CD14-positive monocyte (primary cell): ENCODE results near the gene DNAJC16. TPM values are rescaled to one million over a fixed set of nuclear protein-coding genes. Genes with fewer than 3 reads are reported as not detected.

Experiments
- DNase-seq, 3 donors: peaks; one replicate each; pipeline ENCODE4 v3.0.0-alpha.2; 2011 to 2022
- H2AFZ ChIP-seq: 2 replicates; pipeline ENCODE4 v1.6.0; 2012; ENCODE audit warnings: mild to moderate bottlenecking, low read depth, low read length, inconsistent platforms; ENCODE audit not compliant: insufficient read depth, poor library complexity, severe bottlenecking
- H3K27ac ChIP-seq, 2 donors: 1 replicate in 1 of 2; 2 replicates in 1 of 2; pipeline ENCODE4 v1.5.1; 2012 to 2013; ENCODE audit warnings: low read length in 2 of 2, control low read depth in 1 of 2, inconsistent platforms in 1 of 2, low read depth in 1 of 2, mild to moderate bottlenecking in 1 of 2
- H3K27me3 ChIP-seq, 2 donors: one replicate each; pipeline versions ENCODE4 v1.6.0 to v1.6.1; 2011 to 2013; ENCODE audit warnings: low read length in 2 of 2; ENCODE audit not compliant: control insufficient read depth in 2 of 2, insufficient read depth in 2 of 2
- H3K36me3 ChIP-seq, 2 donors: replicated peaks in 1 of 2; 1 replicate in 1 of 2; 2 replicates in 1 of 2; pipeline versions ENCODE4 v1.5.1 to v1.6.1; 2012 to 2013; ENCODE audit warnings: low read length in 2 of 2, control low read depth in 1 of 2, inconsistent platforms in 1 of 2, mild to moderate bottlenecking in 1 of 2; ENCODE audit not compliant: insufficient read depth in 2 of 2, control insufficient read depth in 1 of 2
- H3K4me1 ChIP-seq, 2 donors: 1 replicate in 1 of 2; 2 replicates in 1 of 2; pipeline versions ENCODE4 v1.5.1 to v1.6.1; 2012 to 2013; ENCODE audit warnings: low read length in 2 of 2, control low read depth in 1 of 2, inconsistent platforms in 1 of 2, mild to moderate bottlenecking in 1 of 2, moderate library complexity in 1 of 2; ENCODE audit not compliant: insufficient read depth in 2 of 2, control insufficient read depth in 1 of 2
- H3K4me2 ChIP-seq: replicated peaks from 2 replicates; pipeline ENCODE3; 2012; ENCODE audit warnings: low read length, moderate library complexity, mild to moderate bottlenecking; ENCODE audit not compliant: poor library complexity, severe bottlenecking; ENCODE audit errors: extremely low read depth
- H3K4me3 ChIP-seq, 3 experiments: fragments of 200-600 bp in 1 of 3; sonication (generic) in 1 of 3; replicated peaks in 1 of 3; 1 replicate in 2 of 3; 2 replicates in 1 of 3; pipeline ENCODE4 v1.5.1; 2011 to 2013; ENCODE audit warnings: low read length in 3 of 3, mild to moderate bottlenecking in 3 of 3, control low read depth in 2 of 3, low read depth in 2 of 3, inconsistent platforms in 1 of 3, moderate library complexity in 1 of 3
- H3K79me2 ChIP-seq: 2 replicates; pipeline ENCODE4 v1.6.0; 2012; ENCODE audit warnings: mild to moderate bottlenecking, control low read depth, inconsistent platforms, low read length, moderate library complexity; ENCODE audit not compliant: insufficient read depth
- H3K9ac ChIP-seq: 2 replicates; pipeline ENCODE4 v1.6.0; 2017; ENCODE audit warnings: low read length, mild to moderate bottlenecking; ENCODE audit not compliant: insufficient read depth, poor library complexity, severe bottlenecking
- H3K9me3 ChIP-seq, 2 donors: replicated peaks in 1 of 2; 1 replicate in 1 of 2; 2 replicates in 1 of 2; pipeline versions ENCODE4 v1.5.1 to v1.6.1; 2012 to 2013; ENCODE audit warnings: low read length in 2 of 2, control low read depth in 1 of 2; ENCODE audit not compliant: control insufficient read depth in 1 of 2, insufficient read depth in 1 of 2
- H4K20me1 ChIP-seq: 2 replicates; pipeline ENCODE4 v1.6.0; 2012; ENCODE audit warnings: mild to moderate bottlenecking, low read length, control low read depth, moderate library complexity; ENCODE audit not compliant: insufficient read depth
- H3K27ac Mint-ChIP-seq, 7 donors: one replicate each; pipeline ENCODE4 v1.8.0; 2020; ENCODE audit warnings: mild to moderate bottlenecking in 7 of 7, mixed read lengths in 7 of 7, moderate library complexity in 6 of 7, inconsistent platforms in 2 of 7
- H3K27me3 Mint-ChIP-seq, 3 donors: one replicate each; pipeline ENCODE4 v1.8.0; 2021 to 2022; ENCODE audit warnings: low read depth in 3 of 3, mild to moderate bottlenecking in 3 of 3, mixed read lengths in 3 of 3, moderate library complexity in 3 of 3, inconsistent platforms in 1 of 3
- H3K36me3 Mint-ChIP-seq, 2 donors: one replicate each; pipeline ENCODE4 v1.8.0; 2020; ENCODE audit warnings: mixed read lengths in 2 of 2, inconsistent platforms in 1 of 2, mild to moderate bottlenecking in 1 of 2
- H3K4me1 Mint-ChIP-seq: one replicate; pipeline ENCODE4 v1.8.0; 2020; ENCODE audit warnings: mild to moderate bottlenecking, mixed read lengths
- H3K4me3 Mint-ChIP-seq, 2 donors: one replicate each; pipeline ENCODE4 v1.8.0; 2020; ENCODE audit warnings: mild to moderate bottlenecking in 2 of 2, mixed read lengths in 2 of 2, moderate library complexity in 1 of 2
- H3K9me3 Mint-ChIP-seq, 7 donors: one replicate each; pipeline ENCODE4 v1.8.0; 2020 to 2022; ENCODE audit warnings: mixed read lengths in 7 of 7, mild to moderate bottlenecking in 6 of 7, moderate library complexity in 6 of 7, inconsistent platforms in 2 of 7
- CTCF ChIP-seq: fragments of 200-600 bp; IDR thresholded peaks from one replicate; pipeline ENCODE4 v1.8.0; 2022; ENCODE audit warnings: antibody characterized with exemption, mild to moderate bottlenecking
- WGBS: methylation state at CpG from one replicate; pipeline ENCODE4 v1.1.5; 2013; ENCODE audit warnings: missing lambda C conversion rate; ENCODE audit not compliant: insufficient coverage; 5-methylcytosine and 5-hydroxymethylcytosine counted together
- intact Hi-C, 2 donors: fragments of 100-400 bp; cut with micrococcal nuclease; formaldehyde crosslinking; loops; one replicate each; pipeline versions ENCODE4 v1.15.0 to v1.15.1; 2023
- polyA plus RNA-seq, 3 donors: library from polyadenylated mRNA; depleted of rRNA in 1 of 3; unstranded in 2 of 3; stranded (reverse) in 1 of 3; fragments of 300-500 nt in 2 of 3; fragments of >200 nt in 1 of 3; fragmentation: Illumina TruSeq in 2 of 3; gene quantifications; 1 replicate in 2 of 3; 2 replicates in 1 of 3; pipeline ENCODE4 v1.2.3, GENCODE V29; 2012 to 2021

The DNAJC16 gene
- polyA plus RNA-seq, 3 donors = 5.4 to 7.8 (median 6.3) TPM

- Histone ChIP-seq H2AFZ (no peak overlapping the region), H3K27me3 (no peaks in the 10 kb centered on the region), H3K9me3 (no peaks in the 10 kb centered on the region), H3K4me2 (no peak overlapping the region), H3K27ac (no peak overlapping the region), H4K20me1 (no peaks in the 10 kb centered on the region), H3K79me2 (no peaks in the 10 kb centered on the region), H3K9ac (no peak overlapping the region), H3K4me1 (no peaks in the 10 kb centered on the region), H3K36me3 (peaks cover 80 to 93% of the 10 kb centered on the region in 2 donors), H3K4me3 (no peak overlapping the region)
- Mint-ChIP-seq H3K4me1 (no peaks in the 10 kb centered on the region), H3K4me3 (no peak overlapping the region), H3K27ac (peak overlapping the region in 2 of 7 donors; percentile 6 to 33), H3K27me3 (peaks cover 0 to 3% (median 2%) of the 10 kb centered on the region in 3 donors), H3K36me3 (peaks cover 67 to 85% of the 10 kb centered on the region in 2 donors), H3K9me3 (no peaks in the 10 kb centered on the region)
- WGBS = 100% methylated on average over 2 of the region's 7 CpGs
- TF ChIP-seq CTCF = no peak
- DNase-seq = no peak
- intact Hi-C loops = no loop called here
These were observed 16.0 kb downstream of the DNAJC16 start for GRCh38 chr1:15542388-15543250.

GRCh38 chr1:15543251-15543588 lies 16.6 kb downstream of the DNAJC16 start:
- no peak overlapping the region for H2AFZ ChIP-seq
- Mint-ChIP-seq H3K27ac (peak overlapping the region in 2 of 7 donors; percentile 3 to 6), H3K36me3 (peaks cover 69 to 85% of the 10 kb centered on the region in 2 donors), H3K4me3 (no peak overlapping the region), H3K9me3 (no peaks in the 10 kb centered on the region), H3K4me1 (no peaks in the 10 kb centered on the region), H3K27me3 (peaks cover 0 to 3% (median 2%) of the 10 kb centered on the region in 3 donors)
- no peaks in the 10 kb centered on the region for H3K9me3 ChIP-seq
- WGBS = 98% methylated on average over 5 of the region's 5 CpGs
- no peak for TF ChIP-seq CTCF
- no peak overlapping the region for H3K4me3 ChIP-seq
- H3K36me3 ChIP-seq = peaks cover 84 to 94% of the 10 kb centered on the region in 2 donors
- no peaks in the 10 kb centered on the region for H3K79me2 ChIP-seq
- H3K4me1 ChIP-seq = no peaks in the 10 kb centered on the region
- no peaks in the 10 kb centered on the region for H4K20me1 ChIP-seq
- no peaks in the 10 kb centered on the region for H3K27me3 ChIP-seq
- no peak overlapping the region for H3K9ac ChIP-seq
- no peak overlapping the region for H3K4me2 ChIP-seq
- no peak overlapping the region for H3K27ac ChIP-seq
- no peak for DNase-seq
- intact Hi-C loops = no loop called here
